H1 (cell line): ENCODE data around the gene RGS3. TPM values are rescaled to one million over a fixed set of nuclear protein-coding genes. Genes with fewer than 3 reads are reported as not detected.

Source experiments
- CEBPB ChIP-seq: IDR thresholded peaks from 2 replicates; pipeline ENCODE4 v1.6.1; 2012; ENCODE audit warnings: low read depth, low read length
- POU5F1 ChIP-seq: IDR thresholded peaks from 2 replicates; pipeline ENCODE4 v1.6.1; 2011; ENCODE audit warnings: low read depth, mild to moderate bottlenecking, low read length, moderate library complexity
- RXRA ChIP-seq: IDR thresholded peaks from 2 replicates; pipeline ENCODE4 v1.6.1; 2011; ENCODE audit warnings: low read depth, mild to moderate bottlenecking, low read length, moderate library complexity; ENCODE audit not compliant: insufficient read depth
- polyA plus RNA-seq, 7 experiments: library from polyadenylated mRNA; depleted of rRNA in 3 of 7; stranded (reverse) in 5 of 7; unstranded in 2 of 7; fragments of >200 nt in 5 of 7; fragments of 200-250 nt in 2 of 7; gene quantifications; 1 replicate in 5 of 7; 2 replicates in 1 of 7; 4 replicates in 1 of 7; pipeline versions ENCODE4 v1.2.1 to v1.2.3, GENCODE V29; 2011 to 2013; ENCODE audit warnings: missing spikeins in 2 of 7, mixed read lengths in 2 of 7
- total RNA-seq: library from RNA; stranded (reverse); fragmentation: NEBNext Ultra II Directional; extraction: Animal tissue kit (Norgen Biotek cat#: 25700); gene quantifications from 2 replicates; pipeline ENCODE4 v1.2.1, GENCODE V29; 2021
- TF ChIP-seq, protein P1 (sequence below): fragments of 300-600 bp; sonication (generic); IDR thresholded peaks from 2 replicates; pipeline ENCODE4 v1.7.1; 2012; ENCODE audit warnings: low read length, moderate library complexity, mild to moderate bottlenecking, inconsistent platforms; ENCODE audit not compliant: insufficient replicate concordance

Gene RGS3
- total and polyA plus RNA-seq, 2 of the 8 experiments (the other 6 are each of a cell fraction or from before 2014, with no cell fraction given): 12.6 to 18.2 TPM

DNA sequence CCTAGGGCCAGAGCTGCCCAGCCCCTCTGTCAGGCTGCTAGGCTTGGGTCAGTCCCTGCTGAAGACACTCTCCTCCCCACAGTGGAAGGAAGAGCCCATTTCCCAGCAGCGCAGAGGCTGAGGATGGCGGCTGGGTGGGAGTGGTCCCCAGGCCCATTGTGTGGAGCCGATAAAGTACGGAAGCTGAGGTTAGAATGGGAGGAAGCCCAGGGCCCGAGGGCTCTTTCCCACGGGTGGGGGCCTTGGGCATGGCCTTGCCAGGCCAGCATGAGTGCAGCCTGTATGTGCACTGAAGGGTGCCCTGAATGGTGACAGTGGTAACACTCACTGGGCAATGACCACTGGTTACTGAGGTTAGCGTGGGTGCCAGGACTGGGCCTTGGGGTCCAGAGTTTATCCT, 125.9 kb downstream of the RGS3 start (continued):
- TF ChIP-seq, protein P1, sequence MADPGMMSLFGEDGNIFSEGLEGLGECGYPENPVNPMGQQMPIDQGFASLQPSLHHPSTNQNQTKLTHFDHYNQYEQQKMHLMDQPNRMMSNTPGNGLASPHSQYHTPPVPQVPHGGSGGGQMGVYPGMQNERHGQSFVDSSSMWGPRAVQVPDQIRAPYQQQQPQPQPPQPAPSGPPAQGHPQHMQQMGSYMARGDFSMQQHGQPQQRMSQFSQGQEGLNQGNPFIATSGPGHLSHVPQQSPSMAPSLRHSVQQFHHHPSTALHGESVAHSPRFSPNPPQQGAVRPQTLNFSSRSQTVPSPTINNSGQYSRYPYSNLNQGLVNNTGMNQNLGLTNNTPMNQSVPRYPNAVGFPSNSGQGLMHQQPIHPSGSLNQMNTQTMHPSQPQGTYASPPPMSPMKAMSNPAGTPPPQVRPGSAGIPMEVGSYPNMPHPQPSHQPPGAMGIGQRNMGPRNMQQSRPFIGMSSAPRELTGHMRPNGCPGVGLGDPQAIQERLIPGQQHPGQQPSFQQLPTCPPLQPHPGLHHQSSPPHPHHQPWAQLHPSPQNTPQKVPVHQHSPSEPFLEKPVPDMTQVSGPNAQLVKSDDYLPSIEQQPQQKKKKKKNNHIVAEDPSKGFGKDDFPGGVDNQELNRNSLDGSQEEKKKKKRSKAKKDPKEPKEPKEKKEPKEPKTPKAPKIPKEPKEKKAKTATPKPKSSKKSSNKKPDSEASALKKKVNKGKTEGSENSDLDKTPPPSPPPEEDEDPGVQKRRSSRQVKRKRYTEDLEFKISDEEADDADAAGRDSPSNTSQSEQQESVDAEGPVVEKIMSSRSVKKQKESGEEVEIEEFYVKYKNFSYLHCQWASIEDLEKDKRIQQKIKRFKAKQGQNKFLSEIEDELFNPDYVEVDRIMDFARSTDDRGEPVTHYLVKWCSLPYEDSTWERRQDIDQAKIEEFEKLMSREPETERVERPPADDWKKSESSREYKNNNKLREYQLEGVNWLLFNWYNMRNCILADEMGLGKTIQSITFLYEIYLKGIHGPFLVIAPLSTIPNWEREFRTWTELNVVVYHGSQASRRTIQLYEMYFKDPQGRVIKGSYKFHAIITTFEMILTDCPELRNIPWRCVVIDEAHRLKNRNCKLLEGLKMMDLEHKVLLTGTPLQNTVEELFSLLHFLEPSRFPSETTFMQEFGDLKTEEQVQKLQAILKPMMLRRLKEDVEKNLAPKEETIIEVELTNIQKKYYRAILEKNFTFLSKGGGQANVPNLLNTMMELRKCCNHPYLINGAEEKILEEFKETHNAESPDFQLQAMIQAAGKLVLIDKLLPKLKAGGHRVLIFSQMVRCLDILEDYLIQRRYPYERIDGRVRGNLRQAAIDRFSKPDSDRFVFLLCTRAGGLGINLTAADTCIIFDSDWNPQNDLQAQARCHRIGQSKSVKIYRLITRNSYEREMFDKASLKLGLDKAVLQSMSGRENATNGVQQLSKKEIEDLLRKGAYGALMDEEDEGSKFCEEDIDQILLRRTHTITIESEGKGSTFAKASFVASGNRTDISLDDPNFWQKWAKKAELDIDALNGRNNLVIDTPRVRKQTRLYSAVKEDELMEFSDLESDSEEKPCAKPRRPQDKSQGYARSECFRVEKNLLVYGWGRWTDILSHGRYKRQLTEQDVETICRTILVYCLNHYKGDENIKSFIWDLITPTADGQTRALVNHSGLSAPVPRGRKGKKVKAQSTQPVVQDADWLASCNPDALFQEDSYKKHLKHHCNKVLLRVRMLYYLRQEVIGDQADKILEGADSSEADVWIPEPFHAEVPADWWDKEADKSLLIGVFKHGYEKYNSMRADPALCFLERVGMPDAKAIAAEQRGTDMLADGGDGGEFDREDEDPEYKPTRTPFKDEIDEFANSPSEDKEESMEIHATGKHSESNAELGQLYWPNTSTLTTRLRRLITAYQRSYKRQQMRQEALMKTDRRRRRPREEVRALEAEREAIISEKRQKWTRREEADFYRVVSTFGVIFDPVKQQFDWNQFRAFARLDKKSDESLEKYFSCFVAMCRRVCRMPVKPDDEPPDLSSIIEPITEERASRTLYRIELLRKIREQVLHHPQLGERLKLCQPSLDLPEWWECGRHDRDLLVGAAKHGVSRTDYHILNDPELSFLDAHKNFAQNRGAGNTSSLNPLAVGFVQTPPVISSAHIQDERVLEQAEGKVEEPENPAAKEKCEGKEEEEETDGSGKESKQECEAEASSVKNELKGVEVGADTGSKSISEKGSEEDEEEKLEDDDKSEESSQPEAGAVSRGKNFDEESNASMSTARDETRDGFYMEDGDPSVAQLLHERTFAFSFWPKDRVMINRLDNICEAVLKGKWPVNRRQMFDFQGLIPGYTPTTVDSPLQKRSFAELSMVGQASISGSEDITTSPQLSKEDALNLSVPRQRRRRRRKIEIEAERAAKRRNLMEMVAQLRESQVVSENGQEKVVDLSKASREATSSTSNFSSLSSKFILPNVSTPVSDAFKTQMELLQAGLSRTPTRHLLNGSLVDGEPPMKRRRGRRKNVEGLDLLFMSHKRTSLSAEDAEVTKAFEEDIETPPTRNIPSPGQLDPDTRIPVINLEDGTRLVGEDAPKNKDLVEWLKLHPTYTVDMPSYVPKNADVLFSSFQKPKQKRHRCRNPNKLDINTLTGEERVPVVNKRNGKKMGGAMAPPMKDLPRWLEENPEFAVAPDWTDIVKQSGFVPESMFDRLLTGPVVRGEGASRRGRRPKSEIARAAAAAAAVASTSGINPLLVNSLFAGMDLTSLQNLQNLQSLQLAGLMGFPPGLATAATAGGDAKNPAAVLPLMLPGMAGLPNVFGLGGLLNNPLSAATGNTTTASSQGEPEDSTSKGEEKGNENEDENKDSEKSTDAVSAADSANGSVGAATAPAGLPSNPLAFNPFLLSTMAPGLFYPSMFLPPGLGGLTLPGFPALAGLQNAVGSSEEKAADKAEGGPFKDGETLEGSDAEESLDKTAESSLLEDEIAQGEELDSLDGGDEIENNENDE: no peak
- TF ChIP-seq POU5F1 (no peak), CEBPB (no peak), RXRA (no peak)
- TF ChIP-seq, all 59 proteins: peak for 0
